ENCODE measurements around the gene HAP1.

HAP1 gene

GRCh38 chr17:41733348-41734138 lies 900 bp downstream of the HAP1 start:
- H3K27ac ChIP-seq = no peak overlapping the region

GRCh38 chr17:41731836-41732235 lies 2.6 kb downstream of the HAP1 start:
- TF ChIP-seq CTCF (conservative IDR thresholded peaks at IDR 0.05; ENCODE audit: low read depth, low read length) = no peak
- Histone ChIP-seq H3K27me3 (ENCODE audit: insufficient read depth, low read depth) (peaks cover 64% of the 10 kb centered on the region), H3K4me3 (IDR thresholded peaks at IDR 0.05; ENCODE audit: insufficient read depth, low read depth, low read length) (no peak overlapping the region), H3K4me1 (ENCODE audit: low read depth, poor library complexity, severe bottlenecking) (peaks cover 7% of the 10 kb centered on the region), H4K20me1 (ENCODE audit: insufficient read depth) (no peaks in the 10 kb centered on the region), H3K27ac (no peak overlapping the region), H3K9ac (no peak overlapping the region), H3K4me2 (no peak overlapping the region), H3K79me2 (ENCODE audit: insufficient read depth, low read depth) (no peaks in the 10 kb centered on the region), H2AFZ (ENCODE audit: low read depth) (no peak overlapping the region), H3K36me3 (ENCODE audit: insufficient read depth) (no peaks in the 10 kb centered on the region)

More at GRCh38 chr17:41733348-41734138, 900 bp downstream of the HAP1 start:
- no peaks in the 10 kb centered on the region for H3K79me2 ChIP-seq (ENCODE audit: insufficient read depth, low read depth)
- H4K20me1 ChIP-seq (ENCODE audit: insufficient read depth) = no peaks in the 10 kb centered on the region
- peaks cover 64% of the 10 kb centered on the region for H3K27me3 ChIP-seq (ENCODE audit: insufficient read depth, low read depth)
- peaks cover 23% of the 10 kb centered on the region for H3K4me1 ChIP-seq (ENCODE audit: low read depth, poor library complexity, severe bottlenecking)
- TF ChIP-seq CTCF (conservative IDR thresholded peaks at IDR 0.05; ENCODE audit: low read depth, low read length) = no peak
- no peak overlapping the region for H3K4me3 ChIP-seq (IDR thresholded peaks at IDR 0.05; ENCODE audit: insufficient read depth, low read depth, low read length)
- H3K36me3 ChIP-seq (ENCODE audit: insufficient read depth) = no peaks in the 10 kb centered on the region
- no peak overlapping the region for H3K9ac ChIP-seq
- H3K4me2 ChIP-seq = no peak overlapping the region
- H2AFZ ChIP-seq (ENCODE audit: low read depth) = no peak overlapping the region

DNA sequence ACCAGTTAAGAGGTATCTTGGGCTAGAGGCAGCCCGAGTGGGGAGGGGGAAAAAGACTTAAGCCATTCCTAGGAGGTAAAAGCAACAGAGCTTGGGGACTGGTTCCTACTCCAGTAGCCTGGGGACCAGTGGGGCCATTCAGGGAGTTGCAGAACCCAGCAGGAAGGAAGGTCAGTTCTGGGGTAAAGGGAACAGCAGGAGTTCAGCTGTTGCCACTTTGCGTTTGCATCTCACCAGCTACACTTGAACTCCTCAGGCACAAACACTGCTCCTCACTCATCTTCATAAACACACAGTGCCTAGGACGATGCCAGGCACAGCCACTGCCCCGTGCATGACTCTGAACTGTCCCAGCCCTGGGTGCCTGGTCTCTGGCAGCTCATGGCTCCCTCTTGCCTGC lies 4.0 kb downstream of the HAP1 start:
- H3K27ac ChIP-seq = no peak overlapping the region
- peaks cover 5% of the 10 kb centered on the region for H3K4me1 ChIP-seq (ENCODE audit: low read depth, poor library complexity, severe bottlenecking)
- no peak for TF ChIP-seq CTCF (conservative IDR thresholded peaks at IDR 0.05; ENCODE audit: low read depth, low read length)
- H3K27me3 ChIP-seq (ENCODE audit: insufficient read depth, low read depth) = peaks cover 51% of the 10 kb centered on the region
- H3K36me3 ChIP-seq (ENCODE audit: insufficient read depth) = no peaks in the 10 kb centered on the region
- H3K9ac ChIP-seq = no peak overlapping the region
- H4K20me1 ChIP-seq (ENCODE audit: insufficient read depth) = no peaks in the 10 kb centered on the region
- H3K4me3 ChIP-seq (IDR thresholded peaks at IDR 0.05; ENCODE audit: insufficient read depth, low read depth, low read length) = no peak overlapping the region
- no peak overlapping the region for H3K4me2 ChIP-seq
- H2AFZ ChIP-seq (ENCODE audit: low read depth) = no peak overlapping the region
- no peaks in the 10 kb centered on the region for H3K79me2 ChIP-seq (ENCODE audit: insufficient read depth, low read depth)

DNA sequence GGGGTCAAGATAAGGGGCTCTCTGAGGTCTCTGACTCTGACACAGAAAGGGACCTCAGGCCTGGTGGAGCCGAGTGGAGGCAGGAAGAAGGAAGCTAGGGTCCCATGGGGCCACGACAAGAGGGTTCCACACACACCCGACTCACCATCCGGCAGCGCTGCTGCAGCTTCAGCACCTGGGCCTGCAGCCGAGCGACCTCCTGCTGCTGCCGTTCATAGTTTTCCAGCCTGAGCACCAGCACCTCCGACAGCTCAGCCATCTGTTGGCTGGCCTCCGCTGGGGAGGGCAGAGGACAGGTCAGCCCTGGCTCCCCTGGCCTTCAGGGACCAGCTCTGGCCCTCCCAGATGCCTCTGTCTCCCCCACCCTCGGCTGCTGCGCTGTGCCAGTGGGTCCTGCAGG lies 6.4 kb downstream of the HAP1 start:
- Histone ChIP-seq H3K9ac (no peak overlapping the region), H3K27ac (no peak overlapping the region), H3K27me3 (ENCODE audit: insufficient read depth, low read depth) (peaks cover 29% of the 10 kb centered on the region), H3K4me1 (ENCODE audit: low read depth, poor library complexity, severe bottlenecking) (no peaks in the 10 kb centered on the region), H4K20me1 (ENCODE audit: insufficient read depth) (no peaks in the 10 kb centered on the region), H3K79me2 (ENCODE audit: insufficient read depth, low read depth) (no peaks in the 10 kb centered on the region), H2AFZ (ENCODE audit: low read depth) (no peak overlapping the region), H3K4me3 (IDR thresholded peaks at IDR 0.05; ENCODE audit: insufficient read depth, low read depth, low read length) (no peak overlapping the region), H3K4me2 (no peak overlapping the region), H3K36me3 (ENCODE audit: insufficient read depth) (no peaks in the 10 kb centered on the region)
- no peak for TF ChIP-seq CTCF (conservative IDR thresholded peaks at IDR 0.05; ENCODE audit: low read depth, low read length)

Data from KMS-11 (cell line).